Mesodermal cell (in vitro differentiated cells): ENCODE results near the gene KRT79. TPM values are rescaled to one million over a fixed set of nuclear protein-coding genes. Genes with fewer than 3 reads are reported as not detected.
A peak's percentile ranks its signal among the peaks of the same experiment; 100 is the strongest.
"Not testable (repeated sequence)": the region's sequence is repeated elsewhere in the genome, so short reads cannot be mapped to it uniquely, and the experiment has no call there.

Experiments used
- H3K27ac ChIP-seq: 2 replicates; pipeline ENCODE4 v1.7.0; 2013; ENCODE audit warnings: mild to moderate bottlenecking, low read depth, low read length, moderate library complexity; ENCODE audit not compliant: severe bottlenecking
- H3K36me3 ChIP-seq: 2 replicates; pipeline ENCODE4 v1.7.1; 2013; ENCODE audit warnings: mild to moderate bottlenecking, low read length, moderate library complexity; ENCODE audit not compliant: control insufficient read depth, insufficient read depth
- H3K4me1 ChIP-seq: one replicate; pipeline ENCODE4 v1.7.1; 2013; ENCODE audit warnings: mild to moderate bottlenecking, low read length; ENCODE audit not compliant: insufficient read depth, control insufficient read depth, poor library complexity, severe bottlenecking
- H3K4me3 ChIP-seq: 2 replicates; pipeline ENCODE4 v1.7.0; 2013; ENCODE audit warnings: low read length, control low read depth, mild to moderate bottlenecking; ENCODE audit not compliant: insufficient read depth, poor library complexity, severe bottlenecking; ENCODE audit errors: extremely low read depth
- H3K9me3 ChIP-seq: 2 replicates; pipeline ENCODE4 v1.7.1; 2013; ENCODE audit warnings: mild to moderate bottlenecking, low read length, moderate library complexity; ENCODE audit not compliant: control insufficient read depth
- WGBS, 2 experiments: methylation state at CpG; one replicate each; pipeline ENCODE4 v1.1.5; 2013; ENCODE audit warnings: missing lambda C conversion rate in 2 of 2; ENCODE audit not compliant: insufficient coverage in 2 of 2; 5-methylcytosine and 5-hydroxymethylcytosine counted together
- polyA plus RNA-seq, 2 experiments: library from polyadenylated mRNA; stranded (reverse); fragments of 50-300 nt; gene quantifications; one replicate each; pipeline ENCODE4 v1.2.3, GENCODE V29; 2013

Gene KRT79
- not detected for polyA plus RNA-seq (2013, experiment 1 of 2)
- not detected for polyA plus RNA-seq (2013, experiment 2 of 2)

GRCh38 chr12:52833922-52834726 lies at the start of gene KRT79:
KRT79 (minus strand) TSS chr12:52834311; CDS start chr12:52834260, 51 bp downstream.
- Histone ChIP-seq H3K9me3 (no peaks in the 10 kb centered on the region), H3K36me3 (no peaks in the 10 kb centered on the region), H3K27ac (no peak within 1 kb of the TSS), H3K4me1 (peaks cover 21% of the 10 kb centered on the region), H3K4me3 (no peak within 1 kb of the TSS)
- 95 to 98% methylated on average over 11 to 13 of the region's 22 CpGs for WGBS, 2 experiments

GRCh38 chr12:52880499-52880898 lies 46.4 kb upstream of the KRT79 start:
- not testable (repeated sequence) for H3K9me3 ChIP-seq
- WGBS, 2 experiments: 80 to 85% methylated on average over 2 to 3 of the region's 8 CpGs

DNA sequence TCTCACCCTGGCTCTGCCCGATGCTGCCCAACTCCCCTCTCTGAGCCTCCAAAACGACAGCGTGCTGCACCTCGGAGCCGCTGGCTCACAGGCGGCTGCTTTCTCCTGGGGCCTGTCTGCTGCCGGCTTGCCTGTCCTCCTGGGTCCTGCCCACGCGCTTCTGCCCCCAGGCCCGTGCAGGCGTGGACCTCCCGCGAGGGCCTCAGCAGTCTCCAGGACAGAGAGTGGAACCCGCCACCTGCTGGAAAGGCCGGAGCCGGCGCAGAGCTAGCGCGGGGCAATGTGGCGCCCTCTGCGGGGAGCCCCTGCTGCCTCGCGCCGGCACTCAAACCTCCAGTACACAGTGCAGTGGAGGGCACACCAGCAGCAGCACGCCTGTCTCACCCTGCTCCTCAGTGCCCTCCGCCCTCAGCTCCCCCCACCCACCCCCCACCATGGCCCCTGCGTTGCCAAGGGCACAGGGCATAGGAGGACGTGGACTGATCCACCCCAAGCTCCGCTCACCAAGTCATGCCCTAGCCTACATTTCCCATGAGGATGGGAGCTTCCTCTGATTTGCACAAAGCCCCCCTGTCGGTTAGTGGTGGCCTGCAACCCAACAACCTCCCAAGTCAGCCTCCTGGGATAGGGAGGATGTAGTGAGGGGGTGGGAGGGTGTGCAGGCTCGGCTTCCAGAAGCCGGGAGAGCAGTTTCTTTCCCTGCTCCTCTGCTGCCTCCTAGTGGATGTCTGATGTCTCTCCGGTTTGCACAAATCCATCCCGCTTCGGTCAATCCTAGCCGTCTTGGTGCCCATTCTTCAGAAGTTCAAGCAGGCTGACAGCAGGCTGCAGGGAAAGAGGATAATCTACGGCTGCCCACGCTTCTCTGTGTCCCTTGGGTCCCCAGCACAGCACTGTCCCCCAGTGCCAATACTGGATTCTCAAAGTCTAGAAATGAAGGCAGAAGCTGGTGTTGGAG lies 45.6 kb upstream of the KRT79 start:
- no peak overlapping the region for H3K27ac ChIP-seq
- 8 to 10% methylated on average over 30 to 31 of the region's 38 CpGs for WGBS, 2 experiments
- no peak overlapping the region for H3K4me3 ChIP-seq
- H3K36me3 ChIP-seq: no peaks in the 10 kb centered on the region
- H3K4me1 ChIP-seq: peaks cover 21% of the 10 kb centered on the region
- no peaks in the 10 kb centered on the region for H3K9me3 ChIP-seq

More at GRCh38 chr12:52880499-52880898, 46.4 kb upstream of the KRT79 start:
- H3K36me3 ChIP-seq, H3K27ac ChIP-seq, H3K4me3 ChIP-seq: not testable (repeated sequence)
- peaks cover 23% of the 10 kb centered on the region for H3K4me1 ChIP-seq

DNA sequence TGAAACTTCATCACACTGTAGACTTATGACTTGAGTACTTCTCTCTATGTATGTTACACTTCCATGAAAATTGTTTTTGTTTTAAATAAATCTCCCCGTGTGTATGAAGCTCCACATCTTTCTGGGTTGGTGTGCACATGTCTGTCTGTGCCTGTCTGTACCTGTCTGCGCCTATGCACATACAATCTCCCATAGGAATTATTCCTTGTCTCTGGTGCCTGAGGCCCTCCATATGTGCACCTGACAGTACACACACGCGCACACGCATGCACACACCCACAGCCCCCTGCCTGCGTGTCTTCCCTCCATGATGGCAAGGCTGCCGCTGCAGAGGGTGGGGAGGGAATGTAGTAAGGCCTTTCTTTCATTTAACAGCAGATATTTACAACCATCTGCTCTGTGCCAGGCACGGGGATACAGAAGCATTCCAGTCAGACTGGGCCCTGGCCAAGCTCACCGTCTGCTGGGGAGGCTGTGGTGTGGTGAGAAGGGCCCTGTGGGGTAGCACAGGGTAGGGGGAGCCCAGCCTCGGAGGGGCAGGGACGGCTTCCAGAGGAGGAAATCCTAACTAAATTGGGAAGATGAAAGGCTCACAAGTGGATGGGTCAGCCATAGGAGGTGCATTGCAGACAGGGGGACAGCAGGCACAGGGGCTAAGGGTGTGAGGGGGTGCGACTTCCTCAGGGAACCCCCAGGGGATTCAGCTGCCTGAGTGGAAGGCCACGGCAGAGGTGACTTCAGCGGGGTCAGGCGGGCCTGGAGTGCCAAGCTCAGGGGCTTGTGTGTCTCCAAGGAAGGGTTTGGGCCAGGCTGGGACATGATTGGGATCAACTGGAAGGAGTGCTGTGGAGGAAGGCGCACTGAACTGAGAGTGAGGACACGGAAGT lies 44.6 kb upstream of the KRT79 start:
- H3K27ac ChIP-seq: no peak overlapping the region
- no peaks in the 10 kb centered on the region for H3K36me3 ChIP-seq
- no peaks in the 10 kb centered on the region for H3K9me3 ChIP-seq
- no peak overlapping the region for H3K4me3 ChIP-seq
- 86 to 92% methylated on average over 15 of the region's 17 CpGs for WGBS, 2 experiments
- peaks cover 18% of the 10 kb centered on the region for H3K4me1 ChIP-seq

- Histone ChIP-seq H3K4me3 (no peak overlapping the region), H3K9me3 (no peaks in the 10 kb centered on the region), H3K4me1 (peaks cover 32% of the 10 kb centered on the region), H3K27ac (no peak overlapping the region), H3K36me3 (no peaks in the 10 kb centered on the region)
- 74 to 84% methylated on average over 3 of the region's 3 CpGs for WGBS, 2 experiments
Observed at GRCh38 chr12:52877242-52877641, 43.1 kb upstream of the KRT79 start.

DNA sequence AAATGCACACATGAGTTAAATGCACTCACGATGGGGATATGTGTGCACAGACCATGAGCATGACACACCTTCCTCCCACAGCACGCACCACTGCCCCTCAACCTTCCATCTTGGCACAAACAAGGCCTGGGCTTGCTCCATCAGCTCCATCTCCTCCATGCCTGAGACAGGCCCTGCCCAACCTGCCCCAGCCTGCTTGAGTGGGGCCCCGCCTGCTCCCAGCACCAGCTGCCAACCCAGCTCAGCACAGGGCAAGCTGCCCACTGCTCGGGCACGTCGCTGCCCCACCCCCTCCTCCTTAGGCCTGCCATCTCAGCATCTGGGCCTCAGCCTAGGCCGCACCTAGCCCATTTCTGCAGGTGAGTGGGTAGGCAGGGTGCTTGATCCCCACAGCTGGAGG lies 42.3 kb upstream of the KRT79 start:
- Histone ChIP-seq H3K4me1 (peaks cover 40% of the 10 kb centered on the region), H3K9me3 (no peaks in the 10 kb centered on the region), H3K27ac (no peak overlapping the region), H3K36me3 (no peaks in the 10 kb centered on the region), H3K4me3 (no peak overlapping the region)
- 91 to 100% methylated on average over 2 to 3 of the region's 7 CpGs for WGBS, 2 experiments

DNA sequence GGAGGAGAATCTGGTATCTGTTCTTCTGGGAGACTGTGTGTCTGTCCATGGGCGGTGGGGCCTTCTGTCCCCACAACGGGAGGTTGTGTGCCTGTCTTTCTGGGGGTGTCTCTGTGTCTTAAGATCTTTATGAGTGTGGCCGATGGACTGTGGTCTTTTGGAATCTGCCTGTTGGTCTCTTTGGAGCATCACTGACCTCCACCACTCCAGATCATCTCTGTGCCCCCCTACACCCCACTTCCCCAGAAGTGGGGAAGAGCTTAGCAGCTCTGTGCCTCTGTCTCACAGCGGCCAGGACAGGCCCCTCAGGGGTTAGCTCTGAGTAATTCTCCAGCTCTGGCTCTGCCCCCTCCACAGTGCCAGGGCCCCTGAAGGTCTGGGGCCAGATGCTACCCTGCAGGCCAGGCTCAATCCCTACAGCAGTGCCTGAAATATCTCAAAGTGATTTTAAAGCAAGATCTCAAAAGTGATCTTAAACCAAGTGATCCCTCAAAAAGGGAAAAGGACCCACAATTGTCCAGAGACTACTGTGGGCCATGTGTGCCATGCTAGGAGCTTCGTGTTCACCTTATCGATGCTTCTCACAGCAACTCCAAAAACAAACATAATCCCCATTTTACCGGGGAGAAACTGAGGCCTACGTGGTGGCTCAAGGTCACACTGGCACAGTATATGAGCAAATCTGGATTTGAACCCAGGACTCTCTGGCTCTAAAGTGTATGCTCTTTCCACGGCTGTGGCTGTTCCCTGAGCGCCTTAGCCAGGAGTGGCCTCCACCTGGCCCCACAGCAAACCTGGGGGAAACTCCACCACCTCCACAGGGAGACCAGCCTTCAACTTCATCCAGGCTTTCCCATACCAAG lies 40.7 kb upstream of the KRT79 start:
- no peak overlapping the region for H3K4me3 ChIP-seq
- no peaks in the 10 kb centered on the region for H3K9me3 ChIP-seq
- peaks cover 50% of the 10 kb centered on the region for H3K4me1 ChIP-seq
- H3K27ac ChIP-seq: peak overlapping the region; percentile 80
- H3K36me3 ChIP-seq: no peaks in the 10 kb centered on the region
- 83 to 88% methylated on average over 6 to 9 of the region's 10 CpGs for WGBS, 2 experiments

DNA sequence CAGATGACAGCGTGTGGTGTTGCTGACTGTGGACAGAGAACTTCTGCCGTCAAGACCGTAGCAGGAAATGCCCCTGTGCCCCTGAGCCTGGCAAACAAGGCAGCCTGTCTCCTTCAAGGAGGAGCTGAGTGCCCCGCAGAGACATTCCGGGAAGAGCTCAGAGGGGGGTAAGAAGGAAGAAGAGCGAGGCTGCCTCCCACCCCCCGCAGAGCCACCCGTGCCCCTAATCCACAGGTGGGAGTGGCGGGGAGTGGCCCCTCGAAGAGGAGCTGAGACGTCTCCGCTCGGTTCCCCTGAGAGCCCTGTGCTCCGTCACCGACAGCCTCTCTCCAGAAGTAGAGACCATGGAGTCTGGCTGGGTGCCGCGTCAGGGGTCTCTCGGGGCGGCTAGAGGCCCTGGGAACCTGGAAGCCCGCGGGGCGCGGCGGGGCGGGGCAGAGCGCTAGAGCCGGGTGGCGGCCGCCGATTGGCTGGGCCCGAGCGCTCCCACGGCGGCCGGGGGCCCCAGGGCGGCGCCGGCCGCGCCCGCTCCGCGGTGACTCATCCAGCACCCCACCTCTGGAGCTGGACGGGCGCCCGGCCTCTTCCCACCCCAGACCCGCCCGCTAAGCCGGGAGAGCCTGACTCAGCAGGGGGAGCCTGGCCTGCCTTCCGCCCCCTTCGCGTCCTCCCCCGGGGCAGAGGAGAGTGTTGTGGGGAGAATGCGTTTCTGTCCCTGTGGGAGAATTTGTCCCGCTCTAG lies 39.9 kb upstream of the KRT79 start:
- H3K27ac ChIP-seq: peak overlapping the region; percentile 81
- no peaks in the 10 kb centered on the region for H3K36me3 ChIP-seq
- H3K4me3 ChIP-seq: peak overlapping the region; percentile 21
- WGBS, 2 experiments: 6 to 11% methylated on average over 26 to 44 of the region's 55 CpGs
- no peaks in the 10 kb centered on the region for H3K9me3 ChIP-seq
- H3K4me1 ChIP-seq: peaks cover 46% of the 10 kb centered on the region

GRCh38 chr12:52873513-52873831 lies 39.4 kb upstream of the KRT79 start:
- peak overlapping the region; percentile 81 for H3K27ac ChIP-seq
- peaks cover 43% of the 10 kb centered on the region for H3K4me1 ChIP-seq
- no peaks in the 10 kb centered on the region for H3K9me3 ChIP-seq
- WGBS, 2 experiments: 94 to 96% methylated on average over 3 to 4 of the region's 4 CpGs
- H3K36me3 ChIP-seq: no peaks in the 10 kb centered on the region
- H3K4me3 ChIP-seq: peak overlapping the region; percentile 21
